HEK293 (cell line): ENCODE results near the gene PRKACG.

Experiments used
- CTCF ChIA-PET: fragments of 350-600 bp; formaldehyde crosslinking; extraction: SDS; loops from one replicate; lab custom pipeline; 2021; ENCODE audit warnings: antibody characterized with exemption; lab: Yijun Ruan, JAX
- POLR2A ChIA-PET: fragments of 300-600 bp; formaldehyde crosslinking; extraction: SDS; loops from one replicate; lab custom pipeline; 2020; ENCODE audit warnings: antibody characterized with exemption, inconsistent platforms; lab: Yijun Ruan, JAX
- H3K27ac ChIP-seq: fragments of 200-500 bp; sonication (Bioruptor generic); 2 replicates; pipeline ENCODE4 v1.5.1; 2014; ENCODE audit warnings: low read depth, low read length, control low read depth, inconsistent platforms; ENCODE audit errors: extremely low read depth
- H3K36me3 ChIP-seq, 2 experiments: fragments of 200-500 bp in 1 of 2; sonication (Bioruptor generic) in 1 of 2; 1 replicate in 1 of 2; 2 replicates in 1 of 2; pipeline ENCODE4 v1.5.1; 2014 to 2017; ENCODE audit warnings: inconsistent platforms in 2 of 2, low read length in 2 of 2; ENCODE audit not compliant: control insufficient read depth in 2 of 2, insufficient read depth in 1 of 2
- H3K4me1 ChIP-seq: fragments of 200-500 bp; sonication (Bioruptor generic); 2 replicates; pipeline ENCODE4 v1.5.1; 2014; ENCODE audit warnings: mild to moderate bottlenecking, low read length, inconsistent platforms; ENCODE audit not compliant: control insufficient read depth, insufficient read depth
- H3K4me3 ChIP-seq: 2 replicates; pipeline ENCODE4 v1.5.1; 2011; ENCODE audit warnings: low read depth, mild to moderate bottlenecking, control low read depth, low read length, moderate library complexity
- H3K9me3 ChIP-seq: fragments of 200-500 bp; sonication (Bioruptor generic); 2 replicates; pipeline ENCODE4 v1.5.1; 2014; ENCODE audit warnings: low read depth, low read length, inconsistent platforms; ENCODE audit not compliant: control insufficient read depth, insufficient read depth
- AEBP2 ChIP-seq: fragments of 450-650 bp; formaldehyde crosslinking; IDR thresholded peaks from 2 replicates; pipeline ENCODE4 v1.5.1; 2016; ENCODE audit warnings: missing biosample characterization, missing genetic modification characterization, borderline replicate concordance
- IKZF3 ChIP-seq: fragments of 450-650 bp; IDR thresholded peaks from 2 replicates; pipeline ENCODE4 v1.5.0; 2018; ENCODE audit warnings: missing biosample characterization, mild to moderate bottlenecking, missing genetic modification characterization, moderate library complexity
- KLF8 ChIP-seq: fragments of 450-650 bp; formaldehyde crosslinking; IDR thresholded peaks from 2 replicates; pipeline ENCODE4 v1.5.1; 2016; ENCODE audit warnings: missing biosample characterization, missing genetic modification characterization
- OSR2 ChIP-seq: fragments of 450-650 bp; formaldehyde crosslinking; IDR thresholded peaks from 2 replicates; pipeline ENCODE4 v1.5.1; 2016; ENCODE audit warnings: missing biosample characterization, missing genetic modification characterization
- PRDM6 ChIP-seq: fragments of 450-650 bp; formaldehyde crosslinking; IDR thresholded peaks from 2 replicates; pipeline ENCODE4 v1.5.1; 2017; ENCODE audit warnings: missing biosample characterization, missing genetic modification characterization
- SETDB1 ChIP-seq: IDR thresholded peaks from one replicate; pipeline ENCODE4 v1.6.1; 2017; ENCODE audit warnings: mild to moderate bottlenecking, low read length, moderate library complexity, mixed read lengths; ENCODE audit not compliant: insufficient read length
- SP7 ChIP-seq: fragments of 450-650 bp; formaldehyde crosslinking; IDR thresholded peaks from 2 replicates; pipeline ENCODE4 v1.5.1; 2016; ENCODE audit warnings: missing biosample characterization, missing genetic modification characterization
- WT1 ChIP-seq: fragments of 450-650 bp; formaldehyde crosslinking; IDR thresholded peaks from 2 replicates; pipeline ENCODE4 v1.5.1; 2016; ENCODE audit warnings: missing biosample characterization, missing genetic modification characterization
- ZBTB11 ChIP-seq: fragments of 450-650 bp; formaldehyde crosslinking; conservative IDR thresholded peaks from 2 replicates; pipeline ENCODE4 v1.5.1; 2016; ENCODE audit warnings: low read depth, missing biosample characterization, missing genetic modification characterization
- ZBTB44 ChIP-seq: fragments of 450-650 bp; IDR thresholded peaks from 2 replicates; pipeline ENCODE4 v1.5.1; 2018; ENCODE audit warnings: missing biosample characterization, mild to moderate bottlenecking, missing genetic modification characterization
- ZNF280D ChIP-seq: fragments of 450-650 bp; formaldehyde crosslinking; IDR thresholded peaks from 2 replicates; pipeline ENCODE4 v1.5.1; 2016; ENCODE audit warnings: missing biosample characterization, missing genetic modification characterization
- ZNF302 ChIP-seq: fragments of 450-650 bp; formaldehyde crosslinking; IDR thresholded peaks from 2 replicates; pipeline ENCODE4 v1.5.1; 2016; ENCODE audit warnings: missing biosample characterization, missing genetic modification characterization, low read depth
- ZNF324 ChIP-seq: fragments of 450-650 bp; formaldehyde crosslinking; IDR thresholded peaks from 2 replicates; pipeline ENCODE4 v1.5.1; 2016; ENCODE audit warnings: missing biosample characterization, missing genetic modification characterization
- ZNF394 ChIP-seq: fragments of 450-650 bp; formaldehyde crosslinking; IDR thresholded peaks from 2 replicates; pipeline ENCODE4 v1.5.1; 2016; ENCODE audit warnings: missing biosample characterization, missing genetic modification characterization, mild to moderate bottlenecking, moderate library complexity, borderline replicate concordance
- ZNF398 ChIP-seq: fragments of 450-650 bp; formaldehyde crosslinking; IDR thresholded peaks from 2 replicates; pipeline ENCODE4 v1.5.1; 2017; ENCODE audit warnings: missing biosample characterization, missing genetic modification characterization
- ZNF433 ChIP-seq: fragments of 450-650 bp; formaldehyde crosslinking; IDR thresholded peaks from 2 replicates; pipeline ENCODE4 v1.5.1; 2016; ENCODE audit warnings: missing biosample characterization, missing genetic modification characterization, low read depth
- ZNF580 ChIP-seq: fragments of 450-650 bp; formaldehyde crosslinking; IDR thresholded peaks from 2 replicates; pipeline ENCODE4 v1.5.1; 2016; ENCODE audit warnings: missing biosample characterization, missing genetic modification characterization
- ZNF626 ChIP-seq: fragments of 450-650 bp; sonication (Bioruptor Pico); formaldehyde crosslinking; IDR thresholded peaks from 2 replicates; pipeline ENCODE4 v1.5.1; 2018; ENCODE audit warnings: missing biosample characterization, missing genetic modification characterization, inconsistent platforms
- ZXDB ChIP-seq: fragments of 450-650 bp; formaldehyde crosslinking; IDR thresholded peaks from 2 replicates; pipeline ENCODE4 v1.5.1; 2016; ENCODE audit warnings: missing biosample characterization, missing genetic modification characterization

The PRKACG gene

GRCh38 chr9:68973619-68974018 is 40.3 kb downstream of the PRKACG start:
- no peaks in the 10 kb centered on the region for H3K36me3 ChIP-seq
- TF ChIP-seq AEBP2 (tag by site-specific recombination) = no peak
- no peak for TF ChIP-seq ZNF324 (tag by site-specific recombination)
- no peak for TF ChIP-seq ZBTB11 (tag by site-specific recombination)
- no peak for TF ChIP-seq WT1 (tag by site-specific recombination)
- no peak for TF ChIP-seq SETDB1
- no peak for TF ChIP-seq ZXDB (tag by site-specific recombination)
- no peak for TF ChIP-seq ZNF394 (tag by site-specific recombination)
- no peak for TF ChIP-seq ZNF398
- TF ChIP-seq, all 188 proteins: peak for 0
- ChIA-PET CTCF (interaction anchor here (1.4 to 2.7 kb wide), 2 partner anchors 26 to 390 kb away, joined by 5 to 10 read pairs; no protein-coding TSS in a partner anchor), POLR2A (no interaction called here)
- Histone ChIP-seq H3K27ac (no peak overlapping the region), H3K4me3 (no peak overlapping the region), H3K9me3 (no peaks in the 10 kb centered on the region), H3K4me1 (peaks cover 4% of the 10 kb centered on the region; the same call in 1 of the 2 replicates)

- Histone ChIP-seq H3K4me1 (peaks cover 4% of the 10 kb centered on the region; the same call in 1 of the 2 replicates), H3K9me3 (no peaks in the 10 kb centered on the region), H3K4me3 (no peak overlapping the region), H3K27ac (no peak overlapping the region), H3K36me3 (no peaks in the 10 kb centered on the region)
- ChIA-PET POLR2A (no interaction called here), CTCF (interaction anchor here (0.7 kb wide), 1 partner anchor 452 kb away, joined by 3 read pairs; no protein-coding TSS in a partner anchor)
- TF ChIP-seq OSR2 (peak; percentile 26; the same call in 1 of the 2 replicates), ZNF580 (tag by site-specific recombination) (0 out of 2 replicates have a peak, but pooled peaks have one; percentile 30), KLF8 (tag by site-specific recombination) (no peak), IKZF3 (tag by site-specific recombination) (0 out of 2 replicates have a peak, but pooled peaks have one; percentile 10), ZNF302 (tag by site-specific recombination) (no peak), ZNF626 (tag by site-specific recombination) (no peak), SP7 (tag by site-specific recombination) (peak; percentile 97), ZNF433 (no peak), ZNF280D (no peak), PRDM6 (tag by site-specific recombination) (peak; percentile 81), ZBTB44 (tag by site-specific recombination) (peak; percentile 8; the same call in 1 of the 2 replicates)
Measured at GRCh38 chr9:68970151-68970550, 43.8 kb downstream of the PRKACG start.
